ENCODE measurements around the gene CGNL1.

GRCh38 chr15:57521503-57521902, 145.2 kb downstream of the CGNL1 start:
- no peak for TF ChIP-seq CTCF (conservative IDR thresholded peaks at IDR 0.05)
- no peak for TF ChIP-seq EZH2 (IDR thresholded peaks at IDR 0.05; ENCODE audit: low read depth)
